Neuron (in vitro differentiated cells): Measurements from ENCODE around the gene ANO6.
"Not testable (repeated sequence)": the region's sequence is repeated elsewhere in the genome, so short reads cannot be mapped to it uniquely, and the experiment has no call there.

Experiments
- H2AFZ ChIP-seq: one replicate; pipeline ENCODE4 v1.6.1; 2013; ENCODE audit warnings: low read depth, mild to moderate bottlenecking, inconsistent platforms, low read length, moderate library complexity
- H3K27me3 ChIP-seq: one replicate; pipeline ENCODE4 v1.6.1; 2013; ENCODE audit warnings: low read length; ENCODE audit not compliant: insufficient read depth
- H3K36me3 ChIP-seq: one replicate; pipeline ENCODE4 v1.6.1; 2013; ENCODE audit warnings: low read length; ENCODE audit not compliant: insufficient read depth
- H3K4me1 ChIP-seq: one replicate; pipeline ENCODE4 v1.6.1; 2013; ENCODE audit warnings: low read length; ENCODE audit not compliant: insufficient read depth
- H3K4me3 ChIP-seq: 2 replicates; pipeline ENCODE4 v1.5.1; 2013; ENCODE audit warnings: mild to moderate bottlenecking, low read length, moderate library complexity
- H3K9me3 ChIP-seq: one replicate; pipeline ENCODE4 v1.6.1; 2013; ENCODE audit warnings: low read length

The ANO6 gene

DNA sequence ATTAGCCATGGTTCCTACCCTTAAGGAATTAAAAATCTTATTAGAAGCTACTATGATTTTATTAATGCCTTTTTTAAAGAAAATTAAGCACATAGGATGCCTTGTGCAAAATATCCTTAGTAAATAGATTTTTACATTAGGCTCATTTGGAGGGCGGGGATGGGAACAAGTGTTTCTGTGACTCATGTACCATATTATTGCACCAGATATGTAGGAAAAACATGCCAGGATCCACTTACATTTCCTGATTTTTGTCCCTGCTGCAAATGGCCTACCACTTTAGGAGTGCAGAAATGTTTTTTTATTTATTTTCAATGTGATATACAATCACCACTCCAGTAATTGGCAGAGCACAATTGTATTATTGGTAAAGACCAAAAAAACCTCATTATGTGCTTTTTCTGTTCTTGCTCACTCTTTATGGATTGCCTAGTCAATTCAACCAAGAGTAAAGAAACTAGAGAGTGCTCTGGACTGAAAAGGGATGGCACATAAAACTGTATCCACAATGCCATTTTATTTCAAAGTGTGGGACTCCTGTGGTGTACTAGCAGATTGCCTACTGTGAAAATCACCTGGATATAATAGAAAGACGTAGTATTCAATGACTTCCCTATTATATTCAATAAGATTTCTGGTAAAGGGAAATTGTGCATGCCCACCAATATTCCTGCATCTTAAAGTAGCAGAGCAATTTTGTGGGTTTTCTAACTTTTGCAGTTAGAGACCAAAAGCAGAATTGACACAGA is 86.9 kb downstream of the ANO6 start:
- H3K9me3 ChIP-seq = no peaks in the 10 kb centered on the region
- no peaks in the 10 kb centered on the region for H3K4me1 ChIP-seq
- H3K4me3 ChIP-seq = no peak overlapping the region
- H3K27me3 ChIP-seq = no peaks in the 10 kb centered on the region
- no peak overlapping the region for H2AFZ ChIP-seq
- H3K36me3 ChIP-seq = peaks cover 2% of the 10 kb centered on the region

DNA sequence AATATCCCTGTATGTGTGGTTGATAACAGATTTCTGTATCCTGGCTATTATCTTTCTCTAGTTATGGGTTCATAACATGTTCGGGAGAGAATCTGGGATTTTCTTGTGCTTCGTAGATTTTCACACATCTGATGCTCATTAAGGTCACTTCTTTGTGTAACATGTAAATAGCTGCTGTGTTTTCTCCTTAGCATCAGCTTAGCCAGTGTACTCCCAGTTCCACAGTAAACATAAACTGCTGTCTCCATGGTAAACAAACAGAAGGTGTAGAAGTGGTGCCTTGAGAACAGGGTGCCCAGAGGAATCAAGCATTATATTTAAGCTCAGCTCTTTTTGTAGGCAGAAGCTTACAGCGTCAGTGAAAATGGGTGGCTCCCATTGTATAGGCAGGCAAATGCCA is 88.0 kb downstream of the ANO6 start:
- Histone ChIP-seq H3K27me3 (no peaks in the 10 kb centered on the region), H3K9me3 (no peaks in the 10 kb centered on the region), H3K4me1 (no peaks in the 10 kb centered on the region), H3K4me3 (no peak overlapping the region), H3K36me3 (peaks cover 2% of the 10 kb centered on the region), H2AFZ (no peak overlapping the region)

DNA sequence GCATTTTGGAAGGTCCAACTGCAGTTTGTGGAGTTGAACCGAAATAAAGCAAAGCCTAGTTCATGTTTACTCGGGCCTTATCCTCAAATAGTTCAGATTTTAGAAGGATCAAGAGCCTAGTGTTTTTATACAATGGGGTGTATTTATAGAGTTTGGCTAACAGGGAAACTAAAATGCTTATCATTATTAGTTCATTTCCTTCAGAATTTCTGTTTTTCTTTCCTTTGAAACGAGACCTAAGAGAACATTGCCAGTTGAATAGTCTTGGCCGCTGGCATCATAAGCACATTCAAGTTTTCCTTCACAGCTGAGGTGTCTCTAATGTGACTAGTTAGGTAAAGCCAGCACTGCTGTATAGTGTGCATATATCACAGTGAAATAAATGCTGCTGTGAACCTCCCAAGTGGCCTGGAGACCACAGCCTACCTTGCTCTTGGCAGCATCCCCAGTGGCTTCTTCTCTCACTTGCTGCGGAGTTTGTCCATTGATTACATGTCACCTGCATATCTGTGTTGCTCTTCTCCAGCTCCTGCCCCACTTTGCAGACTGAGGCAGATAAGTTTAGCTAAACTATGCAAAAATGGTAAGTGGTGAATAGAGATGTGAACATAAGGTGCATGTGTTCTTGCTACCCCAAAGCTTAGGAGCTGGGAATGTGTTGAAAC is 88.8 kb downstream of the ANO6 start:
- no peak overlapping the region for H2AFZ ChIP-seq
- no peak overlapping the region for H3K4me3 ChIP-seq
- H3K4me1 ChIP-seq = no peaks in the 10 kb centered on the region
- H3K27me3 ChIP-seq = no peaks in the 10 kb centered on the region
- no peaks in the 10 kb centered on the region for H3K9me3 ChIP-seq
- peaks cover 2% of the 10 kb centered on the region for H3K36me3 ChIP-seq

DNA sequence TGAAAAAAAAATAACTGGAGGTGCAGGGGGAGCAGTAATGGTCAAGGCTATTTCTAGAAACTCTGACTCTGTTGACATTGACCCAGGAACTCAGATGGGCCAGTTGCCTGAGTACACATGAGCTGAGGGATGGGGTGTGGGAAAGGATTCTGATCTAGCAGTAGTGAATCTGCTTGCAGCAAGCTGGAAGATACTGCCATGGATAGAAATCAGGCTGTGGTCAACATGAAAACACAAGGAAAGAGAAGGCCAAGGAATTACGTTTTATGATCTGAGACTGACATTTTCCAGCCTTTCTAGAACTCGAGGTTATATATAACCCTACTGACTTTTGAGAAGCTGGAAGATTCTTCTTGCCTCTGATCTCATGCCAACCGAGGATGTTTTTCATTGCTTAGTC is 90.0 kb downstream of the ANO6 start:
- Histone ChIP-seq H2AFZ (no peak overlapping the region), H3K27me3 (no peaks in the 10 kb centered on the region), H3K4me1 (no peaks in the 10 kb centered on the region), H3K9me3 (no peaks in the 10 kb centered on the region), H3K36me3 (peaks cover 2% of the 10 kb centered on the region), H3K4me3 (no peak overlapping the region)

DNA sequence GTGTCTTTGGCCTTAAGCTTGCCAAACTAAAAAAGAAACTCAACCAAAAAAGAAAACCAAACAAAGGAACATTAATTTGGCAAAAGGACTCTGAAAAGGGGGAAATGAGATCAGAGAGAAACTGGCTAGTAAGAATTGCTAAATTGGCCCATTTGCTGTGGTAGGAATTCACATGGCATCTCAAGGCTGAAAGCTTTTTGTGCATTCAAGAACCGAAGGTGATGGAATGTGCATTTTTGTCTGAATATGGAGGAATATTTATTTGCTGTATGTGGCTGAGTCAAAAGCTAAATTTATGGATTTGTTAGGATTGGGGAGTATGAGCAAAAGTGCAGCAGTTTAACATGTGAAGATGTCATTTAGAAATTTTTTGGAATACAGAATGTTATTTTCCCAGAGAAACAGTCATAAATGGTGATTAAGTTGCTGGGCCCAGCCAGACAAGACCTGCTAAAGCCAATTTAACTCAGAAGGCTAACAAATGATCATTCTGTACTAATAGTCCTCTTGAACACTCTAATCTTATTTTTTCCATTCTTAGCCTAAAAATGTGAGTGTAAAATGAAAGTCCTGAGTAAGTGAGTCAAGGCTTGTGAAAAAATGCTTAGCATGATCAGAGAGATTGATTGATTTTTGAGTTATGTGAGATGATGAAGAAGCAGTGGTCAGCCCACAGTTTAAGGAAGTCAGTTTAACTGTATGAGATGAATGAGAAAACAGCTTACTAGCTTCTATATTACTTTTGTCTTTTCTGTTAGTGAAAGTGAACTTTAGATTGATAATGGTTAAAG is 94.1 kb downstream of the ANO6 start:
- no peaks in the 10 kb centered on the region for H3K9me3 ChIP-seq
- no peak overlapping the region for H2AFZ ChIP-seq
- H3K4me3 ChIP-seq = no peak overlapping the region
- H3K27me3 ChIP-seq = no peaks in the 10 kb centered on the region
- H3K4me1 ChIP-seq = no peaks in the 10 kb centered on the region
- H3K36me3 ChIP-seq = peaks cover 3% of the 10 kb centered on the region

DNA sequence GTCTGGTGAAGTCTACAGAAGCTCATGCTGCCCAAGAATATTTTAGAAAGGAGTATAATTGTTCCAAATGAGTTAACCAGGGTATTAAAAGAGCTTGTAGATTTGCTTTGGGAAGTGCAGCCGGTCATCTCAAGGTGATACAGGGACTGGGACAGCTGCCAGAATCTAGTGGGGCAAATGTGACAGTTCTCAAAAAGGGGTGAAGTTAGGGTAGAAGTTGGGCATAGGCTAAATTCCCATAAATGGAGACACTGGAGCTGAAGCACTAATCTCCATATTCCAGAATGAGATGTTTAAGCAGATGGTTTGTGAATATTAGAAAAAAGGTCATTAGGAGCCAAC is 94.7 kb downstream of the ANO6 start:
- Histone ChIP-seq H2AFZ (no peak overlapping the region), H3K9me3 (no peaks in the 10 kb centered on the region), H3K4me3 (no peak overlapping the region)

DNA sequence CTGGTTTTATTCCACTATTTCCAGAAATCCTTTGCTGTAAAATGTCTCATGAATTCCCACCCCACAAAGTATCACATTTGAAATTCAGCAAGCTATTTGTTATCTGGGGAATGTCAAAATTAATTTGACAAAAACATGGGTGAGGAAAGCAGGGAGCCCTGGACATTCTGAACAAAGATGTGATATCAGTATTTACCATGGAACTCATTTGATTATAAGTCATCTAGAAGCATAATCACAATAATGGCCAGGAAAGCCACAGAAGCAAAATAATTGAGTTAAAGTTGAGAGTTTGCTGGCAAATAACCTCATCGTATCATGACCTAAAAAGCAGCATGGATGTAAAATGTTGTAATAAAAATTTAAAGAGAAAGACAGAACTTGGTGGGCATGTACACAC is 96.1 kb downstream of the ANO6 start:
- no peaks in the 10 kb centered on the region for H3K4me1 ChIP-seq
- no peak overlapping the region for H2AFZ ChIP-seq
- no peaks in the 10 kb centered on the region for H3K27me3 ChIP-seq
- no peak overlapping the region for H3K4me3 ChIP-seq
- no peaks in the 10 kb centered on the region for H3K9me3 ChIP-seq
- H3K36me3 ChIP-seq = peaks cover 3% of the 10 kb centered on the region

More for the DNA sequence above, 94.7 kb downstream of the ANO6 start:
- H3K27me3 ChIP-seq = no peaks in the 10 kb centered on the region
- peaks cover 3% of the 10 kb centered on the region for H3K36me3 ChIP-seq
- H3K4me1 ChIP-seq = no peaks in the 10 kb centered on the region

DNA sequence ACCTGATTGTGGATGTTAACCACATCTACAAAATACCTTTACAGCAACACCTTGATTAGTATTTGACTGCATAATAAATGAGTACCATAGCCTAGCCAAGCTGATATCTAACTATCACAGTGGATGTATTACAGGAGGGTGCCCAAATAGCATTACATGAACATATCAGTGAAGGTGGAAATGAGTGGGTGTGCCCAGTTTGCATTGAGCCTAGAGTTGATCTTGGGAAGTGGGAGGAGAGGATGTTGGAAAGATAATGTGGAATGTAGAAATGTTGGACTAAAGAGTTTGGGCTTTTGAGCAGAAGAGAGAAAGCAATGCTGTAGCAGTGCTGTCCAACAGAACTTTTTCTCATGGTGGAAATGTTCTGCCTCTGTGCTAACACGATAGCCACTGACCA is 98.9 kb downstream of the ANO6 start:
- Histone ChIP-seq H3K4me1 (no peaks in the 10 kb centered on the region), H3K4me3 (no peak overlapping the region), H2AFZ (no peak overlapping the region), H3K27me3 (no peaks in the 10 kb centered on the region), H3K36me3 (peaks cover 3% of the 10 kb centered on the region), H3K9me3 (no peaks in the 10 kb centered on the region)

DNA sequence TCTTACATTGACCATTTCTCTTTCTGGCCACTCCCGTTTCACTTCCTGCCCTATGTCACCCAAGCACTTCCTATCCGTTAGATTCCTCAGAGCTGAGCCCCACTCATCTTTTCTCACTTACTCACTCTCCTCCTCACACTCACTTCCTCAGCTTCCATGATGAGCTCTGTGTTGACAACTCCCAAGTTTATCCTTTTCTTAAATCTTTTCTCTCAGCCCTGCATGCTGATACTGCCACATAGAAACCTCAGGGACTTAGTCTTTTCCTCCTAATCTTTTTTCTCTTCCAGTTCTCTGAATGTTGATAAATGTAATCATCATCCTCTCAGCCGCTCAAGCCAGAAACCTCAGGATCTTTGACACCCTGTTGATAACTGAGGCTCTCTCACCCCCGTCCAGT is 99.6 kb downstream of the ANO6 start:
- Histone ChIP-seq H3K4me3 (no peak overlapping the region), H3K4me1 (no peaks in the 10 kb centered on the region), H3K9me3 (no peaks in the 10 kb centered on the region), H3K27me3 (no peaks in the 10 kb centered on the region), H3K36me3 (peaks cover 3% of the 10 kb centered on the region), H2AFZ (no peak overlapping the region)

DNA sequence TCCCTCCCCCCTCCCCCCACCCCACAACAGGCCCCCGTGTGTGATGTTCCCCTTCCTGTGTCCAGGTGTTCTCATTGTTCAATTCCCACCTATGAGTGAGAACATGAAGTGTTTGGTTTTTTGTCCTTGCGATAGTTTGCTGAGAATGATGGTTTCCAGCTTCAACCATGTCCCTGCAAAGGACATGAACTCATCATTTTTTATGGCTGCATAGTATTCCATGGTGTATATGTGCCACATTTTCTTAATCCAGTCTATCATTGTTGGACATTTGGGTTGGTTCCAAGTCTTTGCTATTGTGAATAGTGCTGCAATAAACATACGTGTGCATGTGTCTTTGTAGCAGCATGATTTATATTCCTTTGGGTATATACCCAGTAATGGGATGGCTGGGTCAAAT is 101.4 kb downstream of the ANO6 start:
- H3K36me3 ChIP-seq, H3K27me3 ChIP-seq, H3K9me3 ChIP-seq, H3K4me3 ChIP-seq, H2AFZ ChIP-seq, H3K4me1 ChIP-seq: not testable (repeated sequence)

DNA sequence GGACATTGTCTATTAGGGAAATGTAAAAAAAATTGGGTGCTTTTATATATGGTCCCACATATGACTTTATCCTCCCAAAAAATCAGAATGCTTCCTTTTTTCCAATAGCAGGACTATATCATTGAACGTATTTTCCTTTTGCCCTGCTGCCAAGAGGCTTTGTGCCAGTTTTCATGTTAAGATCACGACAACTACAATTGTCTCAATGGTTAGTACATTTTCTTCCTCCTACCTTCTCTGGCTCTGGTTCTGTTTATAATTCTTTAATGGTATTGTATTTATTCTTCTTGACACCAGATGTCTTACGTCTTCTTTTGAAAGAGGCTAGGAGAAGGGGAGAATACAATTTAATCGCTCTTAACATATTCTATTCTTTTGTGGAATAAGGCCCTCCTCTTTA is 106.9 kb downstream of the ANO6 start:
- Histone ChIP-seq H3K27me3 (no peaks in the 10 kb centered on the region), H2AFZ (no peak overlapping the region), H3K9me3 (no peaks in the 10 kb centered on the region), H3K4me1 (no peaks in the 10 kb centered on the region), H3K36me3 (no peaks in the 10 kb centered on the region), H3K4me3 (no peak overlapping the region)

DNA sequence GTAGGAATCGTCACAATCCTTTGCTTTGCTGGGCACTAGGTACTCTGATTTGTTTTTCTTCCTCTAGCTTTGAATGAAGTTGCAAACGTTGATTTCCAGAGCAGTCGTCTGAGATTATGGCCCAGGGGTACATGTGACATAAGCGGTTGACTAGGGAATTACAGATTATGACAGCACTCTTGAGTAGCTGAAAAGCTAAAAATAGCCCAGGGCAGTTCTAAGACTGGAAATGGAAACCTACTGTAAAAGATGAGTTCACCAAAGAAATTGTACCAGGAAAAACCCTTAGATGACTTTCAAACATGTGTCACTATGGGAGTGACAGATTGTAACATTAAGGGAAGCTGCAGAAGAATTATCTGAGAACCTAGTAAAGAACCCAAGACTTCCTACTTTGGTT is 108.5 kb downstream of the ANO6 start:
- Histone ChIP-seq H3K27me3 (no peaks in the 10 kb centered on the region), H3K4me3 (no peak overlapping the region), H2AFZ (no peak overlapping the region), H3K4me1 (no peaks in the 10 kb centered on the region), H3K36me3 (no peaks in the 10 kb centered on the region), H3K9me3 (no peaks in the 10 kb centered on the region)

DNA sequence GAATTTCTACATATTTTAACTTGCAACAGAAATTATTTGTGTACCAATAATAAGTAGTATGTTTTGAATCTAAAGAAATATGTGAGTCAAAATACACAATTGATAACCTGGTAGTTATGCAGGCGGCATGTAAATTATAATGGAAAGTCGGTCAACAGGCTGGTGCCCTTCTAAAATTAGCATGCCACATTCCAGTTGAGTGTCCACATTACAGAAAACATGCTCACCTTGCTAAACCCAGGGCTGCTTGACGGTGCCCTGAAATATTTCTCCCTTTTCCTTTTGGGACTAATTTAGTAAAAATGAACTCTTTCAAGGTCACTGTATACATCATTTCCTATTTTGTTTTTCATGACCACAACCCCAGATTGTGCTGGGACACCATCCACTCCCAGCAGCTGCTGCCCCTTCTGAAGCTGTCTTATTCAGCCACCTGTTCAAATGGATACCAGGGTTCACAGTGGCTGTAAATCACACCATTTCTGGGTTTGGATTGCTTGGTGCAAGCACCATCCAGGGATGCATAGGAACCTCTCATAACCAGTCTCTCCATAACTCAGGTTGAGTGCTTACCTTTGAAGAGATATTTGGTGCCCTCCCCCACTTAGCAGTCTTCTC is 110.6 kb downstream of the ANO6 start:
- Histone ChIP-seq H3K4me3 (no peak overlapping the region), H3K27me3 (no peaks in the 10 kb centered on the region), H3K36me3 (peaks cover under 1% of the 10 kb centered on the region), H3K4me1 (no peaks in the 10 kb centered on the region), H3K9me3 (no peaks in the 10 kb centered on the region), H2AFZ (no peak overlapping the region)
